Limb (tissue), 2 donors: Measurements from ENCODE around the gene TTLL10.

ENCODE experiments used
- DNase-seq, 2 donors: peaks; one replicate each; pipeline ENCODE4 v3.0.0-alpha.2; 2016; ENCODE audit errors: extremely low spot score in 2 of 2

TTLL10 gene, protein sequence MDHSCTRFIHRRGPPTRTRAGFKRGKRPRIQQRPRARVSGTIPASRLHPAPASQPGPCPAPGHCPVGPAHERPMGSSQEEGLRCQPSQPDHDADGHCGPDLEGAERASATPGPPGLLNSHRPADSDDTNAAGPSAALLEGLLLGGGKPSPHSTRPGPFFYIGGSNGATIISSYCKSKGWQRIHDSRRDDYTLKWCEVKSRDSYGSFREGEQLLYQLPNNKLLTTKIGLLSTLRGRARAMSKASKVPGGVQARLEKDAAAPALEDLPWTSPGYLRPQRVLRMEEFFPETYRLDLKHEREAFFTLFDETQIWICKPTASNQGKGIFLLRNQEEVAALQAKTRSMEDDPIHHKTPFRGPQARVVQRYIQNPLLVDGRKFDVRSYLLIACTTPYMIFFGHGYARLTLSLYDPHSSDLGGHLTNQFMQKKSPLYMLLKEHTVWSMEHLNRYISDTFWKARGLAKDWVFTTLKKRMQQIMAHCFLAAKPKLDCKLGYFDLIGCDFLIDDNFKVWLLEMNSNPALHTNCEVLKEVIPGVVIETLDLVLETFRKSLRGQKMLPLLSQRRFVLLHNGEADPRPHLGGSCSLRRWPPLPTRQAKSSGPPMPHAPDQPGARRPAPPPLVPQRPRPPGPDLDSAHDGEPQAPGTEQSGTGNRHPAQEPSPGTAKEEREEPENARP

GRCh38 chr1:1173793-1174415 lies at the start of gene TTLL10:
TTLL10 (plus strand) TSS chr1:1173880; CDS start chr1:1179216, 5,336 bp downstream.
- DNase-seq = peak in 1 of 2 donors; percentile 35

DNA sequence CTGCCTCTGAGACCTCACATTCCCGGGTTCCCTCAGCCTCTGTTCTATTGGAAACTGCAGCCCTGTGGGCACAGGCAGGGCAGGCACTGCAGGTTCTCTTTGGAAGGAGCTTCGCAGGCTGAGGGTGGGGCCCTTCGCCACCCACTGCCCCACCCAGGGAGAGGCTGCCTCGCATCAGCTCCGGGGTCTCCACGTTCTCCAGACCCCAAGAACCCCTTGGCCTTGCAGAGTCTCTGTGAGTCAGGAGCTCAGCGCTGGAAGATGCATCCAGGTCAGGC lies 49.2 kb upstream of the TTLL10 start:
- DNase-seq = no peak

GRCh38 chr1:1124786-1125642 lies 48.7 kb upstream of the TTLL10 start:
- DNase-seq = peak in 1 of 2 donors; percentile 27

DNA sequence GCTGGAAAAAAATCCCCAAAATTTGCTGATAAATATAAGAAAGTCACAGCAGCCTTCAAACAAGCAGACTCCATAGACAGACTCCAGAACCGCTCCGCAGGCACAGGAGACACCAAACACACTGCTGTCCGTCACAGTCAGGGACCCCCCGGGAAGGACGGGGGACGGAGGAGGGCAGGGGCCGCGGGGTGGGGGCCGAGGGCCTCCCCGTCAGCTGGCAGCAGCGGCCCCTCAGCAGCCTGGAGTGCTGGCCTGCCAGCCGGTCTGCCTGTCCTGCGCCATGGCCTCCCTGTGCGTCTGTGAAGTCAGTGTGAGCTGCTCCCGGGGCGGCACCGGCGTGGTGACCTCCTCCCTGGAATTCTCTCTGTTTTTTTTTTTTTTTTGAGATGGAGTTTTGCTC lies 47.7 kb upstream of the TTLL10 start:
- peak in 1 of 2 donors; percentile 25 for DNase-seq

- no peak for DNase-seq
Observed at GRCh38 chr1:1127551-1128451, 45.9 kb upstream of the TTLL10 start.

DNA sequence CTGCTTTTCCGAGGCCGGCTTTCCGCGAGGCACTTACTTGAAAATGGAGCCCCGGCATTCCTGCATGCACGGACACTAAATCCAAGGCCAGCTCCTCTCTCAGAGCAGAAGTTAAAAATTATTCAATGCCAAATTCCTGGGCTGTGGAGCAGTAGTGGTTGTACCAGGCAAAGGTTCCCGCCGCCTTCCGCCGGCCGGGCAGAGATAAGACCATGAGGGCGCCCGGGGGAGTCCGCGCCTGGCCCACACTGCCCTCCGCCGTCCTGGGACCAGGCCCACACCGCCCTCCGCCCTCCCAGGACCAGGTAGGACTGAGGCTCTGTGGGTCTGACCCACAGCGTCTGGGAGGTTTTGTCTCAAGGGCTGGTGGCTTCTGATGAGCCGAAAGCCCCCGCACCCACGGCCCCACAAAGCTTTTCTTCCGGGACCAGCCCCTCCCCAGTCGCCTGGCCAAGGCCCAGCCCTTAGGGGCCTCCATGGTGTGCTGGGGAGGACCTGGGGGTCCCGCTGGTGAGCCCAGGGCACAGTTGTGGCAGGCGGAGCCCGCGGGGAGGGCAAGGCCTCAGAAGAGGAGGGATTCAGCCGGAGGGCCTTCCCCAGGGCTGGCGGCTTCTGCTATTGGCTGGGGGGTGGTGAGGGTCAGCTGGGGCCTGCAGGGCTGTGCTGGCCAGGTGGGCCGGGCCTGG lies 45.1 kb upstream of the TTLL10 start:
- DNase-seq = no peak

DNA sequence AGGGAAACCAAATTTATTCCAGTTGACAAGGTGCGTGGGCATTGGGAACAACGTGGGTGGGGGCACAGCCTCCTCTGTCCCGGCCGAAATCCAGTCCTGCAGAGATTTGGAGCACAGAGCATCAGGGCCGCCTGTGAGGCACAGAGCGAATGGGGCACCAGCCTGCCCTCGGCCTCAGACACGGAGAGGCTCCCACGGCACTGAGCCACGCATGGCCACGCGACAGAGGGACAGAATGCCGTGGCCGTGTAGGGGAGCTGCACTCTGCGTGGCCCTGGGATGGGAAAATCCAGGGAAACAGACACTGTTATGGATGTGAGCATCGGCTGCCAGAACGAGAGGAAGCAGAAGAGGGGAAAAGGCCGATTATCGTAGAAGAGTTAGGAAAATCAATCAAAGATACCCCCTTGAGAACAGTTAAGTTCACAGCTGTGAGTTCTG lies 44.3 kb upstream of the TTLL10 start:
- peak in 1 of 2 donors; percentile 37 for DNase-seq

- no peak for DNase-seq
Observed at GRCh38 chr1:1130206-1131120, 43.2 kb upstream of the TTLL10 start.

- no peak for DNase-seq
Observed at GRCh38 chr1:1132042-1132950, 41.4 kb upstream of the TTLL10 start.

DNA sequence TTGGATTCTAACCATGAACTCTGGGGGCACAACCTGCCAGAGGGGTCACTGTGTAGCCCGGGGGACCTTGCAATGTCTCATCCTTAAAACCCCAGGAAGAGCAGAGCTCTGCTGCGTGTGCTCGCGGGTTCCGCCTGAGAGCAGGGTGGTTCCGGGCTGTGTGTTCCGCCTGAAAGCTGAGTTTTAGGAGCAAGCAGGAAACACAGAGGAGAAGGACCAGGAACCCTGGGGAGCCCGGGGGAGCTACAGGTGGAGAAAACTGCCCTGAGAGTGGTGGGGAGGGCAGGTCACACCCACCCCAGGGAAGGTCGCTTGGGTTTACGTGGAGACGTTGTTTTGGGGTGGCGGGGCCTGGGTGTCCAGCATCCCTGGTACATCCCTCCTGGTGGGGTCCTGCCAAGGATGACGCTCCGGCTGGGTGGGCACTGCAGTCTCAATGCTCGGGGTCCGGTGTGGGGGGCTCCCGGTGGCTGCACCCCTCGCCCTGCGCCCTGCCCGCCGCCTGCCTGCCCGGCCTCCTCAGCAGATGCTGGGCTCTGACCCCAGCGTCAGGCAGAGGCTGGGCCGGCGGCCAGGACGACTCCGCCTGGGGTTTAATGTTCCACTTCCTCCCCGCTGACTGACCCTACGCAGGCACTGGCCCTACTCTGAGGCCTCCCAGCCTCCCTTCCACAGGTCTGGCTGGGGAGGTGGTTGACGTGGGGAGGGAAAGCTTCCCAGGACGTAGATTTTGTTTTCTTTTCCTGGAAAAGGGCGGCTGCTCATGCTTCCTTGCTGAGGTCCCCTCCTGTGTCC lies 40.5 kb upstream of the TTLL10 start:
- DNase-seq = peak in 1 of 2 donors; percentile 59

- DNase-seq = no peak
Observed at GRCh38 chr1:1134300-1134970, 39.2 kb upstream of the TTLL10 start.

- DNase-seq = no peak
Observed at GRCh38 chr1:1135339-1136136, 38.1 kb upstream of the TTLL10 start.

DNA sequence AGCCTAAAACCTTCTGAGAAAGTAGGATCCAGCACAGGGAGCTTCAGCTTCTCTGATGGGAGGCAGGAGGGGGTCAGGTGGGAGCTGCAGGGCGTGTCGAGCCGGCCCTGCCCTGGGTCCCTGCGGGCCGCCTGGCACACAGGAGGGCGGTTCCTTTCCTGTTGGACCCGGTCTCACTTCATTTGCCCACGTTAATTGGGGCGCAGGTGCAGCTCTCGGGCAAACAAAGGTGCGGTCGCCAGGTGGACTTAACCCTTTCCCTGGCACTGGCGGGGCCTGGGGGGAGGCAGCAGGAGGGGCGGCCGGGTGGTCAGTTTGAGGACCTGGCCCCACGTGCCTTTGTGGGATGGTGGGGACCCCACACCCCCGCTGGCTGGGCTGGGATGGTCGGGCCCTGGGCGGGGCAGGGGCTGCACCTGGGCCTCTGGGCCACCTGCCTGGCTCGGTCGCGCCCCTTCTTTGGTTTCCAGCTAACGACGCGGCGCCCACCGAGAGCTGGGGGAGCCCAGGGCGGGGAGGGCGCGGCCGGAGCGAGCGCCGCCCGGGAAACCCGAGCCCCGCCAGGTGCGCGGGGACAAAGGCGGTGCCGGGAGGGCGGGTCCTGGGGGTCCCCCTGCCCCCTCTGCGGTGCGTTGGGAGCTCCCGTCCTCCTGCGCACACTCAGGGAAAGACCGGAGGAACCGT lies 37.0 kb upstream of the TTLL10 start:
- DNase-seq = no peak

DNA sequence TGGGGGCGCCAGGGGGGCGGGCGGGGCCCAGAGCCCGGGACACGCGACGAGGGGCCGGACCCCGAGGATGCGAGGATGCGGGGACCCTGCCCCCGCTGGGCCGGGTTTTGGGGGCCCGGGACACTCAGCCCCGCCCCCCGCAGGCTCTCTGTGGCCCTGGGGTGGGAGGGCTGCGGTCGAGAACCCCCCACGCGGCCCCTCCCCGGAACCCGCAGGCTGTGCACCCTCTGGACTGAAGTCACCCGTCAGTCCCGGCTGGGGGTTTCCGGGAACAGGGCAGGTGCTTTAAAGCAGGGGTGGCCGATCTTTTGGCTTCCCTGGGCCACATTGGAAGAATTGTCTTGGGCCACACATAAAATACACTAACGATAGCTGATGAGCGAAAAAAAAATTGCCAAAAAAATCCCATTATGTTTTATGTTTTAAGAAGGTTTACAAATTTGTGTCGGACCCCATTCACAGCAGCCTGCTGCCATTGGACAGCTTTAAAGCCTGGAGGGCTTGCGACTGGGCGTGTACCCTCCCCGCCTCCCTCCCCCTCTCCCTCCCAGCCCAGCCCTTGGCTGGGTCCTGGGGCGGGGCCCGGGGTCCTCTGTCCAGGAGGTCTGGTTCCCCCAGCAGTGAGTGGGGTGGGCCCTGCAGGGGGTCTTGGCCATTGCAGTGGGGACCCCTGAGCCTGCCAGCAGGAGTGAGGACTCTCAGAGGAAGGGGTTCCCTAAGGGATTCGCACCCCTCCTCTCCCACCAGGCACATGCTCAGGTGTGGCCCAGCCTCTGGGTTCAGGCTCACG lies 36.2 kb upstream of the TTLL10 start:
- no peak for DNase-seq
